Esophagus muscularis mucosa (tissue), 4 donors: Measurements from ENCODE around the gene ADGRD2. TPM values are rescaled to one million over a fixed set of nuclear protein-coding genes. Genes with fewer than 3 reads are reported as not detected.

Experiments
- DNase-seq: peaks from one replicate; pipeline ENCODE4 v3.0.0-alpha.2; 2017; ENCODE audit errors: extremely low spot score
- H3K27ac ChIP-seq, 4 donors: fragments of 200-600 bp; sonication (generic); replicated peaks in 1 of 4; 1 replicate in 3 of 4; 2 replicates in 1 of 4; pipeline ENCODE4 v1.5.1; 2016 to 2019; ENCODE audit warnings: mild to moderate bottlenecking in 1 of 4
- H3K27me3 ChIP-seq, 4 donors: fragments of 200-600 bp; sonication (generic); one replicate each; pipeline versions ENCODE4 v1.5.1 to v1.6.0; 2016 to 2019
- H3K36me3 ChIP-seq, 4 donors: fragments of 200-600 bp; sonication (generic); one replicate each; pipeline ENCODE4 v1.5.1; 2016 to 2019
- H3K4me1 ChIP-seq, 4 donors: fragments of 200-600 bp; sonication (generic); one replicate each; pipeline ENCODE4 v1.5.1; 2016 to 2019
- H3K4me3 ChIP-seq, 4 donors: fragments of 200-600 bp; sonication (generic); 1 replicate in 2 of 4; 2 replicates in 2 of 4; pipeline ENCODE4 v1.5.1; 2016 to 2019; ENCODE audit warnings: mild to moderate bottlenecking in 4 of 4, moderate library complexity in 1 of 4
- H3K9me3 ChIP-seq, 4 donors: fragments of 200-600 bp; sonication (generic); 1 replicate in 3 of 4; 2 replicates in 1 of 4; pipeline ENCODE4 v1.5.1; 2016 to 2019
- EP300 ChIP-seq: sonication (generic); formaldehyde crosslinking; IDR thresholded peaks from one replicate; pipeline ENCODE4 v1.6.1; 2017; ENCODE audit warnings: antibody characterized with exemption
- POLR2A ChIP-seq: fragments of 450-650 bp; IDR thresholded peaks from one replicate; pipeline ENCODE4 v1.6.1; 2017; ENCODE audit warnings: antibody characterized with exemption, moderate library complexity, mild to moderate bottlenecking, low read depth
- POLR2AphosphoS5 ChIP-seq, 2 donors: sonication (generic); formaldehyde crosslinking; IDR thresholded peaks; one replicate each; pipeline ENCODE4 v1.6.1; 2017; ENCODE audit warnings: antibody characterized with exemption in 2 of 2
- WGBS: methylation state at CpG from one replicate; pipeline ENCODE4 v1.1.5; 2018; 5-methylcytosine and 5-hydroxymethylcytosine counted together
- intact Hi-C: fragments of 100-400 bp; cut with DNase I; formaldehyde crosslinking; loops from one replicate; pipeline ENCODE4 v1.15.1; 2023
- total RNA-seq, 4 donors: library from RNA; depleted of rRNA; stranded (reverse); fragments of >200 nt; gene quantifications; one replicate each; pipeline versions ENCODE4 v1.1.0 to v1.2.1, GENCODE V29; 2016
- TF ChIP-seq, protein P1 (sequence below), 3 experiments: fragments of 200-600 bp in 2 of 3; fragments of 450-650 bp in 1 of 3; sonication (generic) in 2 of 3; IDR thresholded peaks; one replicate each; pipeline ENCODE4 v1.5.1; 2017 to 2019; ENCODE audit warnings: antibody characterized with exemption in 3 of 3, mild to moderate bottlenecking in 2 of 3, moderate library complexity in 1 of 3

The ADGRD2 gene
- total RNA-seq, 4 donors from 2014 or later: not detected

DNA sequence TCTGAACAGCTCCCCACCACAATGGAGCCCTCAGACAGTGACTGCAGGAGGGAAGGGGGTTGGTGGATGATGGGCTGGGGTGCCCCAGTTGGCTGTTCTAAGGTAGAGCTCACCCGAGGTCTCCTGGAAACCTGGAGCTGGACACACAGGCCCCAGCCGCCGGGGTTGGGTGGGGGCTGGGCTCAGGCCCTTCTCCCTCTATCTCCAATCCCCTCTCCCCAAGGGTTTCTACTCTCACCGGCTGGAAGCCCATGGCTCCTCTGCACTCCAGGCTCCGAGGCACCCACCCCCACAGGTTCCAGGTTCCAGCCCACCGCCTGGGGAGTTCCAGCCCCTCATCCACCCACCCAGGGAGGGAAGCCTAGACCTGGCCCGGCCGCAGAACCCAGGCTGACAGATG, 56.2 kb downstream of the ADGRD2 start:
- TF ChIP-seq POLR2AphosphoS5 (IDR thresholded peaks at IDR 0.05) (no peak), POLR2A (no peak), EP300 (no peak)
- TF ChIP-seq, protein P1, sequence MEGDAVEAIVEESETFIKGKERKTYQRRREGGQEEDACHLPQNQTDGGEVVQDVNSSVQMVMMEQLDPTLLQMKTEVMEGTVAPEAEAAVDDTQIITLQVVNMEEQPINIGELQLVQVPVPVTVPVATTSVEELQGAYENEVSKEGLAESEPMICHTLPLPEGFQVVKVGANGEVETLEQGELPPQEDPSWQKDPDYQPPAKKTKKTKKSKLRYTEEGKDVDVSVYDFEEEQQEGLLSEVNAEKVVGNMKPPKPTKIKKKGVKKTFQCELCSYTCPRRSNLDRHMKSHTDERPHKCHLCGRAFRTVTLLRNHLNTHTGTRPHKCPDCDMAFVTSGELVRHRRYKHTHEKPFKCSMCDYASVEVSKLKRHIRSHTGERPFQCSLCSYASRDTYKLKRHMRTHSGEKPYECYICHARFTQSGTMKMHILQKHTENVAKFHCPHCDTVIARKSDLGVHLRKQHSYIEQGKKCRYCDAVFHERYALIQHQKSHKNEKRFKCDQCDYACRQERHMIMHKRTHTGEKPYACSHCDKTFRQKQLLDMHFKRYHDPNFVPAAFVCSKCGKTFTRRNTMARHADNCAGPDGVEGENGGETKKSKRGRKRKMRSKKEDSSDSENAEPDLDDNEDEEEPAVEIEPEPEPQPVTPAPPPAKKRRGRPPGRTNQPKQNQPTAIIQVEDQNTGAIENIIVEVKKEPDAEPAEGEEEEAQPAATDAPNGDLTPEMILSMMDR (IDR thresholded peaks at IDR 0.05): no peak
- intact Hi-C loops: no loop called here
- no peak overlapping the region for H3K27ac ChIP-seq
- no peak overlapping the region for H3K4me3 ChIP-seq
- H3K36me3 ChIP-seq: no peaks in the 10 kb centered on the region
- peaks cover 17 to 26% (median 24%) of the 10 kb centered on the region in 4 donors for H3K4me1 ChIP-seq
- DNase-seq: no peak
- 86% methylated on average over 8 of the region's 8 CpGs for WGBS
- H3K27me3 ChIP-seq: peaks cover 8 to 75% (median 37%) of the 10 kb centered on the region in 4 donors
- H3K9me3 ChIP-seq: no peaks in the 10 kb centered on the region

DNA sequence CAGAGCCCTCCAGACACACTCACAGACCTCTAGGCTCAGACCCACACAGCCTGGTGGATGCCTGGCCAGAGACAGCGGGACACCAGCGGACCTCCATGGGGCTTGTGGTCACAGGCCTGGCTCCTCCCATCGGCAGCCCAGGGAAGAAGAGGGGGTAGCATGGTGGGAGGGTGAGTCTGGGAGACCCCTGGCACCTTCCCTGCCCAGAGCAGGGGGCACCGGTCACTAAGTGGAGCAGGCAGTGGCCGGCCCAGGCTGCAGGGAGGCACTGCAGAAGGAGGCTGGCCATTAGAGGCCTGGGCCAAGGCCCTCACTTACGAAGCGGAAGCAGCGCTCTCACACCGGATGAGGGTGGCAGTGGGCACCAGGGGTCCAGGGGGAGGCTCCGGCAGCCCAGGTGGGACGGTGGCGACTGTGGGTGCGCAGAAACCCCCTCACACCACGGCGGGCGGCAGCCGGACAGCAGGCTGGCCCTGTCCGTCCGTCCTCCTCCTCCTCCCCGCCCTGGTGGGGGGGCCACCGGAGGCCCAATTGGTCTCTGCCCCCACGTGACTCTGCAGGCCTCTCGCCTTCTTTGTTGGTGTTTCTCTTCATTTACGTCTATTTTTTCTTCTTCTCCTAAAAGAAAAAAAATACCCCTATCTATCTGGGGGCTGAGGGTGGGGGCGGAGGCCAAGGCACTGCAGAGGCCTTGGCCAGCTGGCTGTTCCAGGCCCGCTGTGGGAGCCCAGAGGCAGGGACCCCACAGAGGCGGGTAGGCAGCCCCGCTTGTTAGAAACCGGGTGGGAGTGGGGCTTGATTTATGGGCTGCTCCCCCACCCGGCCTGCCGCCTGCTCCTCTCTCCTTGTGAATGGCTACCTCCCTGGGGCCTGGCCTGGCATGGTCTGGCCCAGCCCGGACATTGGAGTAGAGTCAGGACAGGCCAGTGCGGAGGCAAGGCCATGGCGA, 57.0 kb downstream of the ADGRD2 start, which contains the start of gene NR5A1:
Gene NR5A1 (minus strand): TSS at position 469 of the 949 bp plus-strand sequence. CDS start 4,004 bp downstream, outside the sequence.
- no peak for DNase-seq
- H3K9me3 ChIP-seq: no peaks in the 10 kb centered on the region
- H3K4me1 ChIP-seq: peaks cover 17 to 26% (median 24%) of the 10 kb centered on the region in 4 donors
- peaks cover 8 to 73% (median 31%) of the 10 kb centered on the region in 4 donors for H3K27me3 ChIP-seq
- no peak within 1 kb of the TSS for H3K27ac ChIP-seq
- no peak for TF ChIP-seq POLR2A
- TF ChIP-seq POLR2AphosphoS5 (IDR thresholded peaks at IDR 0.05): no peak
- TF ChIP-seq, protein P1 (IDR thresholded peaks at IDR 0.05): no peak
- TF ChIP-seq EP300: no peak
- no peak within 1 kb of the TSS for H3K4me3 ChIP-seq
- no peaks in the 10 kb centered on the region for H3K36me3 ChIP-seq
- intact Hi-C loops: no loop called here
- 95% methylated on average over 27 of the region's 34 CpGs for WGBS

DNA sequence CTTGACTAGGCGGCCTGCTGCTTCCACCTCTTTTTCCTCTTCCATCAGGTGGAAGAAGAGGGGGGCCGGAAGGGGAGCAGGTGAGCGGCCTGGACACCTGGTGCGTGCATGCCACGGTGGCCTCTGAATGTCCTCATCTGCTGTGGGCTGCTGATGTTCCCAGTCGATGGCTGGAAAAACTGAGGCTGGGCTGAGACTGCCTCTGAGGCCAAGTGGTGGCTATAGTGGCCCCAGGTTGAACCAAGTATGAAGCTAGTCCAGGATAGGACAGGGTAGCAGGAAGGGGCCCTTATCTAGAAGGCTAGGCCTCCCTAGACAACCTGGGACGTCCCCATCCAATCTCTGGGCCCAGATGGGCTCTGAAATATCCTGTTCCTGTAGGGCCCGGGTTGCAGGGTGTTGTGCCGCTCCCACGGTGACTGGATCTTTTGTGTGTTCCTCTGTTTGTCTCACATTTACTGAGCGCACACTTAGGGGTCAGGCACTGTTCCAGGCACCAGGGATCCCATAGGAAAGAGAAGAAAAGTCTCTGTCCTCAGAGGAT, 57.7 kb downstream of the ADGRD2 start:
- TF ChIP-seq EP300: no peak
- no peak for TF ChIP-seq POLR2A
- no peak for TF ChIP-seq POLR2AphosphoS5 (IDR thresholded peaks at IDR 0.05)
- TF ChIP-seq, protein P1 (IDR thresholded peaks at IDR 0.05): no peak
- peaks cover 7 to 73% (median 24%) of the 10 kb centered on the region in 4 donors for H3K27me3 ChIP-seq
- H3K27ac ChIP-seq: no peak overlapping the region
- H3K4me1 ChIP-seq: peaks cover 16 to 21% (median 21%) of the 10 kb centered on the region in 4 donors
- DNase-seq: no peak
- H3K9me3 ChIP-seq: no peaks in the 10 kb centered on the region
- 90% methylated on average over 8 of the region's 11 CpGs for WGBS
- intact Hi-C loops: no loop called here
- no peak overlapping the region for H3K4me3 ChIP-seq
- H3K36me3 ChIP-seq: no peaks in the 10 kb centered on the region

DNA sequence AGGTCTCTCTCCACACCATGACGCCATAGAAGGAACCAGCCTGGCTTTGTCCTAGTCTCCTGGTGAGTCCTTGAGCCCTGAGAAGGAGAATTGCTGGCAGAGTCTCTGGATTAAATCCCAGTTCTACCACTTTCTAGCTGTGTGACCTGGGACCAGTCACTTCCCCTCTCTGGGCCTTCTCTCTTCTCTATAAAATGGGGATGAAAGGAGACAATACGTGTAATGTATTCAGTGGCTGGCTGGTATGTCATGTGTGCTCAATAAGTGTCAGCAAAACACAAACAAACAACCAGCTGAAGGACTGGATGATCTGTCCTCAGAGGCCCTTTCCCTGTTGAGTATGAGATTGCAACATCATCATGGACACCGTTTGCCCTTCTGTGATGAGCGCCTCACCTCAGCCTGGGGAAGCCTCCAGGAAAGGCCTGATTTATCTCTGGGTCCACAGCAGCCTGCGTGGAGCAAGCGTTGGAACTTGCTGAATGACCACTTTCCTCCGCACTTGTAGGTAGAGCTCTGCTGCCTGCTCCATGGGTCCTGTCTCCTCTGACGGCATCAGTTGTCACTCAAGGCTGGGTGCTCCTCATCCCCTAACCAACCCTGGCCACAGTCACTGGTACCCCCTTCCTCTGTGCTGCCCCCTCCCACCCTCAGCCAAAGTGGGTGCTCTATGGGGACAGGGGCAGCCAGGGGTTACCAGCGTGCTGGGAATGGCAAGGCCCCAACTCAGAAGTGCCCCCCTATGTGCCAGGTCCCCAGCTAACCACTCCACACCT, 60.6 kb downstream of the ADGRD2 start:
- intact Hi-C loops: no loop called here
- Histone ChIP-seq H3K36me3 (no peaks in the 10 kb centered on the region), H3K9me3 (no peaks in the 10 kb centered on the region), H3K27ac (no peak overlapping the region), H3K27me3 (peaks cover 0 to 50% (median 0%) of the 10 kb centered on the region in 4 donors), H3K4me3 (no peak overlapping the region), H3K4me1 (peaks cover 0 to 3% (median 0%) of the 10 kb centered on the region in 4 donors)
- 89% methylated on average over 7 of the region's 9 CpGs for WGBS
- TF ChIP-seq POLR2A (no peak), EP300 (no peak), POLR2AphosphoS5 (IDR thresholded peaks at IDR 0.05) (no peak)
- TF ChIP-seq, protein P1 (IDR thresholded peaks at IDR 0.05): no peak
- DNase-seq: no peak
